Neural cell (in vitro differentiated cells): ENCODE measurements around the gene CHRM4. TPM values are rescaled to one million over a fixed set of nuclear protein-coding genes. Genes with fewer than 3 reads are reported as not detected.
"Not testable (repeated sequence)": the region's sequence is repeated elsewhere in the genome, so short reads cannot be mapped to it uniquely, and the experiment has no call there.

ENCODE experiments used
- H2AFZ ChIP-seq: fragments of 200-600, 300-800 bp; sonication (generic), shearing (Covaris generic); 2 replicates; pipeline ENCODE4 v1.6.0; 2014; ENCODE audit warnings: low read depth, mild to moderate bottlenecking, antibody characterized with exemption, low read length, moderate library complexity
- H3F3A ChIP-seq: fragments of 200-600 bp; shearing (Covaris generic); 2 replicates; pipeline ENCODE4 v1.6.1; 2016; ENCODE audit warnings: mild to moderate bottlenecking, moderate library complexity, mixed read lengths, antibody characterized with exemption, low read length; ENCODE audit not compliant: insufficient read depth, poor library complexity, severe bottlenecking
- H3K27ac ChIP-seq: fragments of 200-600, 300-800 bp; sonication (generic), shearing (Covaris generic); 2 replicates; pipeline ENCODE4 v1.5.1; 2014; ENCODE audit warnings: mild to moderate bottlenecking, low read length, moderate library complexity
- H3K27me3 ChIP-seq: fragments of 300-800, 200-600 bp; sonication (generic), shearing (Covaris generic); 2 replicates; pipeline ENCODE4 v1.6.0; 2014; ENCODE audit warnings: mild to moderate bottlenecking, low read depth, low read length, moderate library complexity; ENCODE audit not compliant: insufficient read depth
- H3K36me3 ChIP-seq: fragments of 300-800, 200-600 bp; sonication (generic), shearing (Covaris generic); 2 replicates; pipeline ENCODE4 v1.5.1; 2014; ENCODE audit warnings: mild to moderate bottlenecking, antibody characterized with exemption, low read length, moderate library complexity; ENCODE audit not compliant: insufficient read depth
- H3K4me2 ChIP-seq: fragments of 300-800, 200-600 bp; sonication (generic), shearing (Covaris generic); 2 replicates; pipeline ENCODE4 v1.6.0; 2014; ENCODE audit warnings: mild to moderate bottlenecking, low read length
- H3K4me3 ChIP-seq: fragments of 300-800, 200-600 bp; sonication (generic), shearing (Covaris generic); 2 replicates; pipeline ENCODE4 v1.5.1; 2014; ENCODE audit warnings: mild to moderate bottlenecking, low read length, moderate library complexity
- H3K79me2 ChIP-seq: fragments of 200-600 bp; shearing (Covaris generic); replicated peaks from 2 replicates; pipeline ENCODE4 v1.6.0; 2014; ENCODE audit warnings: mild to moderate bottlenecking, low read length, moderate library complexity; ENCODE audit not compliant: insufficient read depth
- H3K9ac ChIP-seq: fragments of 300-800, 200-600 bp; sonication (generic), shearing (Covaris generic); 2 replicates; pipeline ENCODE4 v1.6.1; 2016; ENCODE audit warnings: mild to moderate bottlenecking, low read length, mixed read lengths
- H3K9me2 ChIP-seq: fragments of 200-600 bp; shearing (Covaris generic); 2 replicates; pipeline ENCODE4 v1.6.1; 2016; ENCODE audit warnings: mild to moderate bottlenecking, low read length, mixed read lengths; ENCODE audit not compliant: insufficient read depth
- H3K9me3 ChIP-seq: fragments of 200-600, 300-800 bp; sonication (generic), shearing (Covaris generic); 2 replicates; pipeline ENCODE4 v1.6.1; 2016; ENCODE audit warnings: mild to moderate bottlenecking, mixed run types, low read length, moderate library complexity, mixed read lengths
- H4K20me1 ChIP-seq: fragments of 200-600 bp; shearing (Covaris generic); 2 replicates; pipeline ENCODE4 v1.6.1; 2016; ENCODE audit warnings: mild to moderate bottlenecking, mixed run types; ENCODE audit not compliant: insufficient read depth
- CTCF ChIP-seq: fragments of 450-650 bp; IDR thresholded peaks from 2 replicates; pipeline ENCODE4 v1.5.1; 2014; ENCODE audit warnings: antibody characterized with exemption, mild to moderate bottlenecking, moderate library complexity; ENCODE audit not compliant: poor library complexity, severe bottlenecking
- EP300 ChIP-seq: fragments of 450-650 bp; conservative IDR thresholded peaks from 2 replicates; pipeline ENCODE4 v1.6.1; 2014; ENCODE audit warnings: antibody characterized with exemption, mild to moderate bottlenecking, moderate library complexity; ENCODE audit not compliant: poor library complexity, severe bottlenecking
- EZH2 ChIP-seq: fragments of 200-600, 300-800 bp; shearing (Covaris generic), sonication (generic); IDR thresholded peaks from 2 replicates; pipeline ENCODE4 v1.6.1; 2014; ENCODE audit warnings: antibody characterized with exemption, low read length, borderline replicate concordance, mild to moderate bottlenecking; ENCODE audit not compliant: insufficient read depth, poor library complexity, severe bottlenecking
- MXI1 ChIP-seq: fragments of 450-650 bp; conservative IDR thresholded peaks from 2 replicates; pipeline ENCODE4 v1.6.1; 2014; ENCODE audit warnings: antibody characterized with exemption, mild to moderate bottlenecking; ENCODE audit not compliant: poor library complexity, severe bottlenecking
- POLR2AphosphoS5 ChIP-seq: IDR thresholded peaks from 2 replicates; pipeline ENCODE4 v1.6.1; 2012
- RAD21 ChIP-seq: fragments of 450-650 bp; conservative IDR thresholded peaks from 2 replicates; pipeline ENCODE4 v1.6.1; 2014; ENCODE audit warnings: antibody characterized with exemption, mild to moderate bottlenecking, moderate library complexity
- REST ChIP-seq: IDR thresholded peaks from 2 replicates; pipeline ENCODE4 v1.6.1; 2012; ENCODE audit warnings: borderline replicate concordance
- SMC3 ChIP-seq: fragments of 450-650 bp; conservative IDR thresholded peaks from 2 replicates; pipeline ENCODE4 v1.6.1; 2014; ENCODE audit warnings: antibody characterized with exemption, mild to moderate bottlenecking, moderate library complexity; ENCODE audit not compliant: poor library complexity
- TAF1 ChIP-seq: IDR thresholded peaks from 2 replicates; pipeline ENCODE4 v1.6.1; 2012; ENCODE audit warnings: low read depth
- polyA plus RNA-seq: library from polyadenylated mRNA; depleted of rRNA; stranded (reverse); fragments of >200 nt; gene quantifications from 2 replicates; pipeline ENCODE4 v1.2.3, GENCODE V29; 2014

Gene CHRM4
- polyA plus RNA-seq, 1 donor from 2014 or later = 8.2 TPM

GRCh38 chr11:46380340-46381047, 11.1 kb downstream of the CHRM4 start:
- Histone ChIP-seq H3K27me3 (no peaks in the 10 kb centered on the region), H3K9ac (peak overlapping the region; percentile 54), H2AFZ (no peak overlapping the region), H3K27ac (no peak overlapping the region), H3K79me2 (peaks cover 14% of the 10 kb centered on the region), H3K9me2 (no peaks in the 10 kb centered on the region), H3K4me3 (peak overlapping the region; percentile 58), H4K20me1 (no peaks in the 10 kb centered on the region), H3K36me3 (no peaks in the 10 kb centered on the region), H3K4me2 (no peak overlapping the region), H3F3A (no peaks in the 10 kb centered on the region), H3K9me3 (no peaks in the 10 kb centered on the region)
- TF ChIP-seq POLR2AphosphoS5 = no peak
- TF ChIP-seq EZH2 = no peak
- no peak for TF ChIP-seq EP300
- no peak for TF ChIP-seq MXI1
- no peak for TF ChIP-seq CTCF
- no peak for TF ChIP-seq REST
- no peak for TF ChIP-seq TAF1
- TF ChIP-seq RAD21 = no peak
- TF ChIP-seq SMC3 = no peak

GRCh38 chr11:46379482-46380293, 11.9 kb downstream of the CHRM4 start:
- not testable (repeated sequence) for H3K4me3 ChIP-seq, H3K36me3 ChIP-seq

More at GRCh38 chr11:46379482-46380293, 11.9 kb downstream of the CHRM4 start:
- H3K27me3 ChIP-seq, H3F3A ChIP-seq, H3K4me2 ChIP-seq, H3K27ac ChIP-seq, H4K20me1 ChIP-seq, H2AFZ ChIP-seq, H3K9me2 ChIP-seq, H3K9ac ChIP-seq, H3K9me3 ChIP-seq: not testable (repeated sequence)
- H3K79me2 ChIP-seq = peaks cover 14% of the 10 kb centered on the region
